Fibroblast of skin of right biceps (primary cell): ENCODE results near the gene CHST3.
"Not testable (repeated sequence)": the region's sequence is repeated elsewhere in the genome, so short reads cannot be mapped to it uniquely, and the experiment has no call there.

ENCODE experiments used
- DNase-seq: peaks from one replicate; pipeline ENCODE4 v3.0.0-alpha.2; 2013

CHST3 gene

GRCh38 chr10:71952745-71953144, 11.4 kb upstream of the CHST3 start:
- DNase-seq: peak; percentile 25

GRCh38 chr10:71957546-71958275, 6.5 kb upstream of the CHST3 start:
- DNase-seq: peak; percentile 28

GRCh38 chr10:71959526-71959925, 4.7 kb upstream of the CHST3 start:
- no peak for DNase-seq

DNA sequence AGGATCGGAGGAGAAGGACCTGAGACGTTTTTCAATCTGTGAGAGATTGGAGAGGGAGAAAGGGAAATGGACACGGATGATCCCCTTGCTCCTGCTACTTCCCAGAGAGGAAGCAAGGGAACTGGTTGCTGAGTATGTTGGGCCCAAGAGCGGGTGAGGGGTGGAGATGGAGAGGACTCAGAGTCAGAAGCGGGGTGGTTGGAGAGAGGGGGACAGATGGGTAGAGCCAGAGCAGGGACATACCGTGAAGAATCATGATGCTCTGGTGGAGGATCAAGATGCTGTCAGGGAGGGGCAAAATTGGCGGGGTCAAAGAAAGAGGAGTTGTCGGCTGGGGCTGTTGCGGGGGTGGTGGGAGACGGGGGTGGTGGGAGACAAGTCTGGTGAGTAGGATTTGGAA, 2.4 kb upstream of the CHST3 start:
- DNase-seq: no peak

GRCh38 chr10:71962901-71963300, 1.3 kb upstream of the CHST3 start:
- no peak for DNase-seq

DNA sequence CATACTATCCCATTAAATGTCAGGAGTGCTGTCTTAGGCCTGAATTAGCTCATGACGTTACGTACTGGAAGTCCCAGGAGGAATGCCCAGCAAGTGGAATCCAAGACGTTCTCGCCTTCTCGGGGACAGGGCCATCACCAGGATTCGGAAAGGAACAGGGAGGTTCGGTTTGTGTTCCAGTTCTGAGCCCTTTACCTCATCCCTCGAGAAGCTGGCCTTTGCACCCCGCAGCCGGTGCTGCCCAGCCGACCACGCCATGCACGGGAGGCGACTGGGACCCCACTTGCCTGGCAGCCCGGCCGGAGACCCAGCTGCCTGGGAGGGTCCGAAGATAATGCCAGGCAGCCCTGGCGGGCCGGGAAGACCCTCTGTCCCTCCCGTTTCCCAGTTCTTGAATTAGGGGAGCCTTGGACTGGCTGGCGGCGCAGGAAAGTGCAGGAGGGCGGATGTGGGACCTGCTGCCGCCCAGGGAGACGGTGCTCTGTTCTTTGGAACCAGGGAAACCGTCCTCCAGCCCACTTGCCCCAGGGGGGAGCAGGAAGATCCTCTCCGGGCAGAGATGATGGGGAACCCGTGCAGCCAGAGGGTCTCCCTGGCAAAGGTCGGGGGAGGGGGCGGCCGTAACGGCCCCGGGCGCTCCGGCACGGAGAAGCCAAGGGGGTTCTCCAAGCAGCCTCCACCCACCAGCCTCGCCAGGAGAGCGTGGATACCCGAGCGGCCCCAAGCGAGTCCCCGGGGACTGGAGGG, 671 bp upstream of the CHST3 start:
- DNase-seq: no peak

- peak; percentile 80 for DNase-seq
Observed at GRCh38 chr10:71964743-71965515, 734 bp downstream of the CHST3 start.

- DNase-seq: no peak
Observed at GRCh38 chr10:71965623-71966022, 1.4 kb downstream of the CHST3 start.

DNA sequence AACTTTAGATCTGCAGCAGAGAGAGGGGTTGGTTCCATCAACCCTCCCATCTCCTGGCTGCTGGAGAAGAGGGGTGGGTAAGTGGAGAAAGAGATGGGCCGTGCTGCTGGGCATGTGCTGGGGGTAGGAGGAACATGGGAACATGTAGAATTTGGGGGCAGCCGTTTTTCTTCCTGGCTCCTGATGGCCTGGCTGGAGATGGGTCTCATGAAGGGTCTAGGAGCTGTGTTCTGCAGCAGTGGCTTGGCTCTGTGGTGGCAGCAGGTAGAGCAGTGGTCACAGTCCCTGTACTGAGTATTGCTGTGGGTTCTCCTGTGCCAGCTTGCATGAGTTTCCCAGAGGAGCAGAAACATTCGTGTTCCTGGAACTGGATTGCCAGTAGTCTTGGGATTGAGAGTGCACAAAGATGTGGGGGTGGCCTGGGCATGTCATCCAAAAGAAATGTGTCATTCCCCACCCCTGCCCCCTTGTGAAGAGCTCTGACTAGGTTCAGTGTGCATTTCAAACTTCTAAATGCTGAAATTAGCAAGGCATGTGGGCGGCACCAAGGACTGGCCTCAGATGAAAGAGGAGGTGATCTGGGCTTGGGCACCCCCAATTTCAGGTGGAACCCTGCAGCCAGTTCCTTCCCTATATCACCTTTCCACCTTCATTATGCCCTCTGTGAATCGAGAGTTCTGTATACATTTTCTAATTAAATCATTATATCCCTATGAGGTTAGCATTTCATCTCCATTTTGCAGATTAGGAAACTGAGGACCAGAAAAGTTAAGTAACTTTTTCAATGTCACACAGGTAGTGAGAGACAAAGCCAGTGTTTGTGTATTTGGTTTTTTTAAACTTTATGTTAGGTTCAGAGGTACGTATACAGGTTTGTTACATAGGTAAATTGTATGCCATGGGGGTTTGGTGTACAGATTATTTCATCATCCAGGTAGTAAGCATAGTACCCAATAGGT, 2.1 kb downstream of the CHST3 start:
- DNase-seq: peak; percentile 81

- not testable (repeated sequence) for DNase-seq
Observed at GRCh38 chr10:71967958-71968357, 3.8 kb downstream of the CHST3 start.

DNA sequence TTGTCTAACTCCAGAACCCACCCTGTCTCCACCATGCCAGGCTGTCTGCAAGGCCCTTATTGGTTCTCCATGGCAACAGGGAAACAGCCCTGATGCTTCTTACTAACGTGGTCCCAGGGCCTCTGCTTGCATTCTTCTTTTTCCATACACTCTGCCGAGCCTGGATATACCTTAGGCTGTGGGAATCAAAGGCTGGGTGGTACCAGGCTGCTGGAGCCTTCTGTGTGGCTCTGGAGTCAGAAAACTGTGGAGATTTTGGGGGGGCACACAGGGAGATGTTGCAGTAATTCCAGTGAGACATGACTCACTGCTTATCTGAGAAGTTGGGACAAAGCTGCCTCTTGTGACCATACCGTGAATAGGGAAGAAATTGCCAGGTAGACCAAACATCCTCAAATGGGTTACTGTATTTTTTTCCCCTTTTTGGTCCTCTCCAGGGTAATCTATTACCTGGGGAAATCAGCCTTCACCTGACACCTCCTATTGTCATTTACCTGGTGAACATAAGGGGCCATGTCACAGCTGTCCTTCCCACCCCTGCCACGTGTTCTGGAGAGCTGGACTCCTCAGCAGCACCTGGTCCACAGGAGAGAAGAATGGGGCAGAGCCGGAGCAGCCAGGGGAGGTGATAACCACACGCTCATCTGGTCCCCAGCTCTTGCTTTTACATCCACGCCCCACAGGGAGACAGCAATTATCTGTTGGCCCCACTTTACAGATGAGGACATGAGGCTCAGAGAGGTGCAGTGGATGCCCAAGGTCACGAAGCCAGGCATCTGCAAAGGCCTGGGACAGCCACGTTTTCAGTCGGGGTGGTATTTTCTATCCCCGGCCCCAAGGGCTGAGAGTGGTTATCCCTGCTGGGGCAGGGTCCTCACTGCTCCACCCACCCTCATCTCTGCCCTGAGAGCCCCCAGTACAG, 4.6 kb downstream of the CHST3 start:
- DNase-seq: peak; percentile 43

DNA sequence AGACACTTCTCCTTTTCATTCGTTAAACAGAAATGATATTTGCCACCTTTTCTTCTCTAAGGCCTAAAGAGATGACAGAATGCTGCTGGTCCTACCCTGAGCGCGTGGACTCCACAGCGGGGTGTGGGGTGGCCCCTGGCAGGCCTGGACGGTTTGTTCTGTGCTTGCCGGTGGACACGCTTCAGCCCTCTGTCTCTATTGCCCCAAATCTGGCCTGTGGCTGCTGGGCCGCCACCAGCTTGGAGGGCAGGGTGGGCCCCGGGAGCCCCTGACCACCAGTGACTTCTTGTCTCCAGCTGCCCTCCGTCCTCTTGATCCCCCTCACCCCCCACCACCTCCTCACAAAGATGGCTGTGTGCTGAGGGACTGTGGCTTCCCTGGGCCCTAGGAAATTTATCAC, 5.7 kb downstream of the CHST3 start:
- DNase-seq: no peak

- DNase-seq: no peak
Observed at GRCh38 chr10:71970331-71970730, 6.1 kb downstream of the CHST3 start.

GRCh38 chr10:71970869-71971268, 6.7 kb downstream of the CHST3 start:
- peak; percentile 22 for DNase-seq

- no peak for DNase-seq
Observed at GRCh38 chr10:71971311-71971731, 7.1 kb downstream of the CHST3 start.

- DNase-seq: no peak
Observed at GRCh38 chr10:71971769-71972555, 7.8 kb downstream of the CHST3 start.

DNA sequence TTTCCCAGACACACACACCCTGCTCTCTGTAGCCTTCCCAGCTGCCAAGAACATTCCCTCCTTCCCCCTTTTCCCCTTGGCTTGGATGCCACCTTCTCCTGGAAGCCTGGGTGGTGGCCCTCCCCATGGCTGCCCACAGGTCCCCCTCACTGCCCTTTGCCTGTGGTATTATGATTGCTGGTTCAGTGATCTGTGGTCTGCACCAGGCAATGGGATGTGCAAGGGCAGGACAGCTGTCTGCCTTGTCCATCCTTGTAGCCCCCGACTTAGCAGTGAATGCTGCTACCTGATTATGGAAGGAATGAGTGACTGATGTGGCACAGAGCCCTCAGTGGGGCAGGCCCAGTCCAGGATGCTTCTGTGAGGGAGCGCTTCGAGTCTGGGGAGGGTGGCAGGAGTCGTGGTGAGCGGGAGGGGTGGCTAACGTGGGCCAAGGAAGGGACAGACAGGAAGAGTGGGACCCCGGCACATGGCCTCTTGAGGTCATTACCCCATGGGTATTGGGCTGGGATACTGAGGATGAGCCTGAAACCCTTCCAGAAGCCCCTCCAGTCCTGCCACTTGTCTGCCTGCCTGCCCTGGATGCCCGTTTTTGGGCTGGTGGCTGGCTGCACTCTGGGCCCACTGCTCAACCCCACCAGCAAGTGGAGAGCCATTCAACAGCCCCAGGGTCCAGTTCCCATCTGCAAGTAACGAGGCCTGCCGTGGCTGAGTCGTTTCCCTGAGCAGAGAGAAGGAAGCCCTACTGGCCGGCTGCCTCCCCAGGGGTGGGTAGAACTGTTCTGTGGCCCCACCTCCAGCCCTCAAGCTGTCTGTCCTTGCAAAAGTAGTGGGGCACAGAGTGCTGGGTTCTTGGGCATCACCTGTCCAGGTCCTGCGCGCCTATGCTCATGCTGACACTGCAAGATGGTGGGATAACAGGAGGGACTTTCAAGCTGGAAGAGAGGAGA, 8.8 kb downstream of the CHST3 start:
- no peak for DNase-seq

DNA sequence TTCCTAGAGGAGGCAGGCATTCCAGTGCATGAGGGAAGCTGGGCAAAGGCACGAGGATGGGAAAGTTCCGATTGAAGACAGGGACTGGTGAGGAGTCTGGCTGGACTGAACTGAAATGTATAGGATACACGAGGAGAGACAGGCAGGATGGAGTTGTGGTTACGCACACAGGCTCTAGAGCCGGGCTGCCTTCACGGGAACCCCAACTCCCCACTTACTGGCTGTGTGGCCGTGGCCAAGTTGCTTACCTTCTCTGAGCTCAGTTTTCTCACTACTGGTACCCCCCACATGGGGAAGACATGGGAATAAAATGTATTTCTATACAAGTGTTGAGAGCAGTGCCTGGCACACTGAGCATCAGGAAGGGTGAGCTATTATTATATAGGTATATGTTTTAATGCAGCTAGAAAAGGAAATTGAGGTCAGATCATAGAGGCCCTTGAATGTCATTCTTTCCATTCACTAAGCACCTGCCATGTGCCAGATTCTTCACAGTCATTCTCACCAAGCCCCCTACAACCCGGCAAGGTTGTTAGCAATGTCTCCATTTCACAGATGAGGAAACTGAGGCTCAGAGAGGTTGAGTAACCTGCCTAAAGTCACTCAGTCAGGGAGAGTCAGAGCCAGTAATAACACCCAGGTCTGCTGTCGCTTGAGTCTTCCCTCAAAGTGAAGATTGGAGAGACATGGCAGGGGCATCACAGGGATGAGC, 9.7 kb downstream of the CHST3 start:
- no peak for DNase-seq
